DND-41 (cell line): Measurements from ENCODE around the gene KBTBD7.

Experiments
- ATAC-seq: fragments of 200-7000 bp; cut with Tn5 transposase; 3 replicates; pipeline ENCODE4 v1.9.1; 2021; ENCODE audit warnings: low read depth; ENCODE audit not compliant: insufficient read depth
- DNase-seq: peaks from one replicate; pipeline ENCODE4 v3.0.0-alpha.2; 2020
- H2AFZ ChIP-seq: 2 replicates; pipeline ENCODE4 v1.6.0; 2012; ENCODE audit warnings: low read depth, low read length
- H3K27ac ChIP-seq: 2 replicates; pipeline ENCODE4 v1.5.1; 2012; ENCODE audit warnings: low read length, inconsistent platforms
- H3K27me3 ChIP-seq: fragments of 200-600 bp; sonication (generic); 2 replicates; pipeline ENCODE4 v1.6.0; 2012; ENCODE audit warnings: low read length, mild to moderate bottlenecking, inconsistent platforms; ENCODE audit not compliant: insufficient read depth, poor library complexity
- H3K36me3 ChIP-seq: 2 replicates; pipeline ENCODE4 v1.5.1; 2012; ENCODE audit warnings: low read length, inconsistent platforms; ENCODE audit not compliant: insufficient read depth
- H3K4me1 ChIP-seq: 2 replicates; pipeline ENCODE4 v1.5.1; 2012; ENCODE audit warnings: mild to moderate bottlenecking, low read length; ENCODE audit not compliant: insufficient read depth
- H3K4me2 ChIP-seq: 2 replicates; pipeline ENCODE4 v1.6.0; 2012; ENCODE audit warnings: mild to moderate bottlenecking, moderate library complexity, low read length, inconsistent platforms; ENCODE audit not compliant: insufficient read depth
- H3K4me3 ChIP-seq, 2 experiments: fragments of 200-600 bp in 1 of 2; shearing (Covaris generic) in 1 of 2; 2 replicates each; pipeline ENCODE4 v1.5.1; 2012 to 2016; ENCODE audit warnings: inconsistent platforms in 2 of 2, low read length in 2 of 2, mild to moderate bottlenecking in 2 of 2, low read depth in 1 of 2, moderate library complexity in 1 of 2
- H3K79me2 ChIP-seq: 2 replicates; pipeline ENCODE4 v1.6.0; 2012; ENCODE audit warnings: low read length, inconsistent platforms; ENCODE audit not compliant: insufficient read depth
- H3K9ac ChIP-seq: 2 replicates; pipeline ENCODE4 v1.6.0; 2012; ENCODE audit warnings: low read depth, mild to moderate bottlenecking, inconsistent platforms, low read length, moderate library complexity
- H3K9me3 ChIP-seq: 2 replicates; pipeline ENCODE4 v1.5.1; 2012; ENCODE audit warnings: low read length, moderate library complexity, mild to moderate bottlenecking, inconsistent platforms; ENCODE audit not compliant: insufficient read depth, severe bottlenecking
- H4K20me1 ChIP-seq: 2 replicates; pipeline ENCODE4 v1.6.0; 2012; ENCODE audit warnings: low read length; ENCODE audit not compliant: insufficient read depth
- CTCF ChIP-seq: IDR thresholded peaks from 2 replicates; pipeline ENCODE4 v1.5.1; 2012; ENCODE audit warnings: borderline replicate concordance, low read length, moderate library complexity, mild to moderate bottlenecking; ENCODE audit not compliant: poor library complexity, severe bottlenecking; ENCODE audit errors: extremely low read depth
- EZH2 ChIP-seq: IDR thresholded peaks from 3 replicates; pipeline ENCODE4 v1.6.1; 2012; ENCODE audit warnings: borderline replicate concordance, low read depth, mild to moderate bottlenecking, moderate library complexity, low read length, inconsistent platforms; ENCODE audit not compliant: severe bottlenecking

Gene KBTBD7

GRCh38 chr13:41212881-41213280, 18.5 kb upstream of the KBTBD7 start:
- no peak for TF ChIP-seq EZH2
- no peak for TF ChIP-seq CTCF
- H4K20me1 ChIP-seq: no peaks in the 10 kb centered on the region

GRCh38 chr13:41211062-41211461, 16.7 kb upstream of the KBTBD7 start:
- Histone ChIP-seq H3K27me3 (no peaks in the 10 kb centered on the region), H2AFZ (no peak overlapping the region), H3K4me1 (no peaks in the 10 kb centered on the region), H4K20me1 (no peaks in the 10 kb centered on the region), H3K4me2 (no peak overlapping the region), H3K27ac (no peak overlapping the region), H3K9ac (no peak overlapping the region), H3K79me2 (no peaks in the 10 kb centered on the region), H3K4me3 (no peak overlapping the region), H3K36me3 (0 out of 2 replicates have a peak, but pooled peaks cover 6% of the 10 kb centered on the region), H3K9me3 (peaks cover 9% of the 10 kb centered on the region)
- TF ChIP-seq CTCF (no peak), EZH2 (no peak)
- ATAC-seq (no peak), DNase-seq (no peak)

More at GRCh38 chr13:41212881-41213280, 18.5 kb upstream of the KBTBD7 start:
- Histone ChIP-seq H3K36me3 (peaks cover 6% of the 10 kb centered on the region; the same call in 1 of the 2 replicates), H3K27me3 (no peaks in the 10 kb centered on the region), H3K9me3 (peaks cover 9% of the 10 kb centered on the region), H3K27ac (no peak overlapping the region), H2AFZ (no peak overlapping the region), H3K4me3 (no peak overlapping the region), H3K4me1 (no peaks in the 10 kb centered on the region), H3K9ac (no peak overlapping the region), H3K4me2 (no peak overlapping the region), H3K79me2 (no peaks in the 10 kb centered on the region)
- DNase-seq (no peak), ATAC-seq (no peak)

- Histone ChIP-seq H2AFZ (no peak overlapping the region), H4K20me1 (no peaks in the 10 kb centered on the region), H3K27me3 (no peaks in the 10 kb centered on the region), H3K4me1 (no peaks in the 10 kb centered on the region), H3K9ac (no peak overlapping the region), H3K9me3 (peaks cover 6% of the 10 kb centered on the region), H3K4me2 (no peak overlapping the region), H3K36me3 (no peaks in the 10 kb centered on the region), H3K4me3 (no peak overlapping the region), H3K27ac (no peak overlapping the region), H3K79me2 (no peaks in the 10 kb centered on the region)
- TF ChIP-seq CTCF (no peak), EZH2 (no peak)
- ATAC-seq (no peak), DNase-seq (no peak)
Measured at GRCh38 chr13:41206467-41206866, 12.1 kb upstream of the KBTBD7 start.

GRCh38 chr13:41203810-41204209, 9.4 kb upstream of the KBTBD7 start:
- Histone ChIP-seq H3K4me1 (no peaks in the 10 kb centered on the region), H3K27ac (no peak overlapping the region), H3K9ac (no peak overlapping the region), H3K79me2 (no peaks in the 10 kb centered on the region), H3K27me3 (no peaks in the 10 kb centered on the region), H2AFZ (no peak overlapping the region), H4K20me1 (no peaks in the 10 kb centered on the region), H3K4me3 (no peak overlapping the region), H3K36me3 (no peaks in the 10 kb centered on the region), H3K4me2 (no peak overlapping the region), H3K9me3 (no peaks in the 10 kb centered on the region)
- TF ChIP-seq EZH2: no peak
- TF ChIP-seq CTCF: no peak
- DNase-seq: no peak
- ATAC-seq: no peak
